NK-92 (cell line): ENCODE results near the gene CDR2.

Experiments
- DNase-seq: peaks from one replicate; lab custom pipeline; 2025; ENCODE audit not compliant: unreplicated experiment; lab: John Stamatoyannopoulos, UW

The CDR2 gene

DNA sequence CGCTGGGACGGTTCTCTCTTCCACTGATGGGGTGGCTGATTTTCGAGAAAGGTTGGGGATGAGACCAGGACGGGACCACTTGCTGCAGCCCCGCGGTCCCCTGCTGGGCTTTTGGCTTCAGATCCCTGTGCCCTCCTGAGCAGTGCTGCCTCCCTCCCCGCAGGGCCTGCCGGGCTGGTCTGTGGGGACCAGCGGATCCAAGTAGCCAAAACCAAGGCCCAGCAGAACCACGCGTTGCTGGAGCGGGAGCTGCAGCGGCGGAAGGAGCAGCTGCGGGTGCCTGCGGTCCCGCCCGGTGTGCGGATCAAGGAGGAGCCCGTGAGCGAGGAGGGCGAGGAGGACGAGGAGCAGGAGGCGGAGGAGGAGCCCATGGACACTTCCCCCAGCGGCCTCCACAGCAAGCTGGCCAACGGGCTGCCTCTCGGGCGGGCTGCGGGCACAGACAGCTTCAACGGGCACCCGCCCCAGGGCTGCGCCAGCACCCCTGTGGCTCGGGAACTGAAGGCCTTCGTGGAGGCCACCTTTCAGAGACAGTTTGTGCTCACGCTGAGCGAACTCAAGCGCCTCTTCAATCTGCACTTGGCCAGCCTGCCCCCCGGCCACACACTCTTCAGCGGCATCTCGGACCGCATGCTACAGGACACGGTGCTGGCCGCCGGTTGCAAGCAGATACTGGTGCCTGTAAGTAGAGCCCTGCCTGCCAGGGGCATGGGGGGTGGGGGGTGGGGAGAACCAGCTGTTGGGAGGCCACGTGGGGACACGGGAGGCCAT lies 48.6 kb downstream of the CDR2 start:
- no peak for DNase-seq

DNA sequence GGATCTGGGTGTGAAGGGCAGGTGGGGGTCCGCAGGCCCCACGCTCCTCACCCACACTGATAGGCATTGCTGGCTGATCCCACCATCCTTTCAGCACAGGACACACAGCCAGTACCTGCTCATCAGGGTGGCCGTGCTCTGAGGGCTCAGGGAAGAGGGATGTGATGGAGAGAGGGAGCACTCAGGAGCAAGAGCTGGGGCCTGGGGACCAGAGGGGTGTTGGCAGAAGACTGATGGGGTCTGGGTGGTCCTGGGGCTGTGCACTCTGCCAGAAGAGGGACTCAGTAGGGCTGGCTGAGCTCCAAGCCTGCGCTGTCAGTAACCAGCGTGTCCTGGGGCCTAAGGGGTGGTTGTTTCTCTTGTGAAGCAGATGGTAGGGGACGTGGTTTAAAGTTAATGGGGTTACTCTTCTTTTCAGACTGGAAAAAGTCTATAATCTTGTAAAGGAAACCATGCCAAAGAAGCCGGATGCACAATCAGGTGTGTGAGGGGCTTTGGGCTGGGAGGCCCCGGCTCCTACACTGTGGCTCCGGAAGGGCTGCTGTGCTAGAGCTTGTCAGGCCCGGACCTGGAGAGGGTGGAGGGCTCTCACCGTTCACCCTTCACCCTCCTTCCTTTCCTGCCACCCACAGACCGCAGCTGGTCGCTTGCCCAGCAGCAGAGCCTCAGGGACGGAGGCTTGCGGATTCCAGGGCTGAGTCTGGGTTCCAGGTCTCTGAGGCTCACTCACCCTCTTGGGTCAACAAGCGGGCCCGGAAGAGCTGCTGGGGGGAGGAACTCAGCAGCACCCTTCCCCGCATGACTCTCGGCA lies 49.4 kb downstream of the CDR2 start:
- DNase-seq: no peak

DNA sequence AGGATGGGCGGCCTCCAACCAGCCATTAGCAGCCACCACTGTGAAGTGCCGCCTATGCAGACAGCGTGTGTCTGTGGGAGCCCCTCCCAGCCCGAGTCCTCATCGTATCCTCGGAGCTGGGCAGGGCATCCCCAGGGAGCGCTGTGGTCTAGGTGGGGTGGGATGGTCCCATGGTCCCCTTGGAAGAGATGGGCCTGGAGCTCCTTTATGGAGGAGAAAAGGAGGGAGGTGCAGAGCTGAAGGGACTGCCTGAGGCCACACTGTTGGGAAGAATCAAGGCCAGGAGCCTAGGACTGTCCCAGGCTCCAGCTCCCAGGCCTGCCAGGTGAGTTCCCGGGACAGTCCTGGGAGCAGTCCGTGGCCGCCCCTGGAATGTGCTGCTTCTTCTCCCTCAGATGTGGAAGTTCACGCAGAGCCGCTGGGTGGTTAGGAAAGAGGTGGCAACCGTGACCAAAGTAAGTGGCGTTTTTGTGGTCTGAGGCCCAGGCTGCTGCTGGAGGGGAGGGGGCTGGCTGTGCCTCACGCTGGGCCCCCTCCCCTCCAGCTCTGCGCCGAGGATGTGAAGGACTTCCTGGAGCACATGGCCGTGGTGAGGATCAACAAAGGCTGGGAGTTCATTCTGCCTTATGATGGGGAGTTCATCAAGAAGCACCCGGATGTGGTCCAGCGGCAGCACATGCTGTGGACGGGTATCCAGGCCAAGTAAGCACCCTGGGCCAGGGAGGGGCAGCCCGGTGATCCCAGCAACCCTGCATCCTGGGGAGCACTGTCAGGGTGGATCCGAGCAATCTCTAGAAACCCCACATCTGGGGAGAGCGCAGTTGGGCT lies 50.2 kb downstream of the CDR2 start:
- no peak for DNase-seq

DNA sequence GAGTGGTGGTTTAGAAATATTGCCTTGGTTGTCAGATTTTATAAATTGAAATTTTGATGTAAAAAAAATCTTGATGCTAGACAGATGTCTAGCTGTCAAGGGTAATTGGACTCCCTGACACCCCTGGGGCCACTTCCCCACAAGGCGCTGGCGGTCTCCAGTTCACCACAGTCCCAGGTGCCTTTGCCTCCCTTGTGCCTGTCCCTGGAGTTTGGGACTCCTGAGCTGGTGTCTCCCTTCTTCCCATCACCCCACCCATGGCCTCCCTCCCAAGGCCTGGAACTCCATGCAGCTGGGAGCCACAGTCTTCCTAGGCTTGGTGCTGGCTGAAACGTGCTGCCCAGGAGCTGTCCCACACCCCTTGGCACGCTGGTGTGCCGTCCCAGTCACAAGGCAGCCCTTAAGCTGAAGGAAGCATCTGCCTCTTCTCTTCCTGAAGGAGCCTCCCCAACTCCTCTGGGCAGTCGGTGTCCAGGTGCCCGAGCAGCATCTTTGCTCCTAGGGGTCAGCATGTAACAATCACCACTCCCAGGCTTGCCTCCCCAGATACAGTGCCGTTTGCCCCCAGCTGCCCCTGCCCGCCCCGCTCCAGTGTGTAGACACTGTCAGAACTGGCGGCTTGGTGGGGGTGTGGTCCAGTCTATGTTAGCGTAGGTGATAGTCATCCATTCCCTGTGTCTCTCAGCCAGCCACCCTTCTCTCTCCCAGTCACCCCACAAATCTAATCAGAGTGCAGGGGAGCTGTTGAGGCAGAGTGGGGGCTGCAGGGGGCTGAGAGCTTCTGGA lies 51.1 kb downstream of the CDR2 start:
- no peak for DNase-seq

DNA sequence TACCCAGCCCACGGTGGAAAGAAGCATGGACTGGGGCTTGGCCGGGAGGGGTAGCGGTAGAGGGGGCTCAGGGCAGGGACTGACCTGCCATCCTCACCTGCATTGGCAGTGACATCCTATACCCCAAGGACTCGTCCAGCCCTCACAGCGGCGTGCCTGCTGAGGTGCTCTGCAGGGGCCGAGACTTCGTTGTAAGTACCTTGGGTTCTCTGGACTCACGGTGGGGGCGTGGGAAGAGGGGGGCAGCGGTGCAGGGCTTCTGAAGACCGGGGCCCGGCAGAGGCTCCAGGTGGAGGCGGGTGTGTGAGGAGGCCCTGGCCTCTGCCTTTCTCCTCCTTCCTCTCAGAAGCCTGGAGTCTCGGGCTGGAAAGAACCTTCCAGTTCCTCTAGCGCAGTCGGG lies 51.7 kb downstream of the CDR2 start:
- no peak for DNase-seq

DNA sequence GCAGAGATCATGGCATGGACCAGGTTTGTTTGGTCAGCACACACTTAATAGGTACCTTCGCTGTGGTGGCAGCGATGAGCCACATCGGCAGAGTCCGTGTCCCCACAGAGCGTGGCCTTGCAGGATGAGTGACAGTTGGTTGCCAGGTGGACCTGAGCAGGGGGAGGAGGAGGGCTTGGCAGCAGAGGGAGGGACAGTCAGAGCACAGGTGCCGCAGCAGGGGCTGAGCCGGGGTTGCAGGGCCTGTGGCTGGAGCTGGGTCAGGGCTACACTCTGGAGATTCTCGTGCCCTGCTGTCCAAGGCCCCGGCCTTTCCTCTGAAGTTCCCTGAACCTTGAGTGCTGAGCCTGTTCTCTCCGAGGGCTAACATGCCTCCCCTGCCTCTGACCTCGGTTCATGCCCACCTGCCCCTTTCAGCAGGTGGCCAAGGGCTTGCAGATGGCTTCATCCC lies 52.4 kb downstream of the CDR2 start:
- DNase-seq: no peak

DNA sequence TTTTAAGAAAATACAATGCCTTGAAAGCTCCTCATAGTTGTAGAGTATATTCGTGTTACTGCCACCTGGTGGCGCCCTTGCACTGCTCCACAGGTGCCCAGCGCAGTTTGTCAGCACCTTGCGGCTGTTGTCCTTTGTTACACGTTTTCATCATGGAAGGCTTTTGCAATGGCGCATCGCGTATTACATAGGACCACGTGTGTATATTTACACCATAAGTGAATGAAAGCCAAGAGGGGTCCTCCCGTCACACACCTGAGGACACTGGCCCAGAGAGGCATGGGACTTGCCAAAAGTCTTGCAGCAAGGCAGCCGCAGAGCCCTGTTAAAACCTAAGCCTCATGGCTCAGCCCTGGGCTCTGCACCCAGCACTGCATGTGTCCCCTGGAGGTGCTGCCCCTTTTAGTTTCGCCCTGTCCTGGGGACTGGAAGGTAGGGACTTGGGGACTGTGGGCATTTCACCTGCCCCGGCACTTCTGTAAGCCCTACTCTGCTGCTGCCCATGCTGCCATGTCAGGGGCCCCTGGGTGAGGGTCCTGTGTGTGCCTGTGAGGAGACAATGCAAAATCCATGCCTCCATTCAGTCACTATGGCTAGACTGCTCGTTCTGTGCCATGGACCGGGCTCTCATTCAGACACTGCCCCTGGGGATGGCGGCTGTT lies 52.9 kb downstream of the CDR2 start:
- no peak for DNase-seq

DNA sequence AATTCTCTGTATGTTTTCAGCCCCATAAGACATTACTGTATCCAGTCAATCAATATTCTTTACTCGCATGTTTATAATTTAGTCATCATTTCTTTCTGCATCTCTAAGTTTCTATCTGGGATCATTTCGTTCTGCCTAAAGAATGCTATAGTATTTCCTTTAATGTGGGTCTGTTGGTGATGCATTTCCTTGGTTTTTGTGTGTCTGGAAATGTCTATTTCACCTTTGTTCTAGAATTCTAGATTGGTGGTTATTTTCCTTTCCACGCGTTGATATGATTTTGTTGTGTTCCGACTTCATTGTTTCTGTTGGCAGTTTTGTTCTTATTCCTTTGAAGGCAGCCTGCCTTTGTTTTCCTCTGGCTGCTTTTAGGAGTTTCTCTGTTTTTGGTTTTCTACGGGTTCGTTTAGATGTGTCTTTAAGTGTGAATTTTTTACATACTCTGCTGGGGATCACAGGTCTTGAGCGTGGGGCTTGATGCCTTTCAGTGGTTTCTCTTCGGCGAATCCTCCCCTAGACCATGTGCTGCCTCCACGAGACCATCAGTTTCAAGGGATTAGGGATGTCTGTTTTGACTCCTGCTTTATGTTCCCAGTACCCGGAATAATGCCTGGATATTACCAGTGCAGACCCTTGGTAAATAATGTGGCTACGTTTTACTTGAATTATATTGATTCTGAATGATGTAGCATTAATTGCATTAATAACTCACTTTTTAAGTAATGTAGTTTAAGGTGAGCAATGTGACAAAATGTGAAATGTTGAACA lies 53.7 kb downstream of the CDR2 start:
- no peak for DNase-seq

DNA sequence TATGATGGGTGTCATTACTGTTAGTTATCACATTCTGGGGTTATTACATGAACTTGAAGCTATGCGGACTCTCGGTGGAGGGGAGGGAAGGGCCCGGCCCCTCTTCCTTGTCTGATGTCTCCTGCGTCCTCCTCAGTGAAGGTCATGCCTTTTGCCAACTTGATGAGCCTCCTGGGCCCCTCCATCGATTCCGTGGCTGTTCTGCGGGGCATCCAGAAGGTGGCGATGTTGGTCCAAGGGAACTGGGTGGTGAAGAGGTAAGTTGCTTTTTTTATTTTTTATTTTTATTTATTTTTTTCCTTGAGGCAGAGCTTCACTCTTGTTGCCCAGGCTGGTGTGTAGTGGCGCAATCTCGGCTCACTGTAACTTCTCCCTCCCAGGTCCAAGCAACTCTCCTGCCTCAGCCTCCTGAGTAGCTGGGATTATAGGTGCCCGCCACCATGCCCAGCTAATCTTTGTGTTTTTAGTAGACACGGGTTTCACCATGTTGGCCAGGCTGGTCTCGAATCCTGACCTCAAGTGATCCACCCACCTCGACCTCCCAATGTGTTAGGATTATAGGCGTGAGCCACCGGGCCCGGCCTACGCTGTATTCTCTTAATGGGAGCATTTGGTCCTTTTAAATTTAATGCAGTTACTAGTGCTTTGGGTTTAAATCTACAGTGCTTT lies 55.6 kb downstream of the CDR2 start:
- DNase-seq: no peak

DNA sequence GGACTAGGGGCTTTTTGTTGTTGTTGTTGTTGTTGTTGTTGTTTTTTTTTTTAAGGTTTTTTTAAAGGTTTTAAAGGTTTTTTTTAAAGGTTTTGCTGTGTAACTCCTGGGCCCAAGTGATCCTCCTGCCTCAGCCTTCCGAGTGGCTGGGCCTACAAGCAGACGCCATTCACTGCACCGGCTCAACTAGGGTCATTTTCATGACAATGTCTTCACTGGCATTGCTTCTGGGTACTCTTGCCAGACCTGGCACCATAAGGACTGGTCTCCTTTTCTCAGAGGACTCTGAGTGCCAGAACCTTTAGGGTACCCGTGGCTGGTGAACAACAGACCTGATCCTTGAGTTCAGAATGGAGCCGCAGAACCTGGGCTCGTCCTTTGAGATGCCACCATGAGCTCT lies 56.8 kb downstream of the CDR2 start:
- DNase-seq: no peak

DNA sequence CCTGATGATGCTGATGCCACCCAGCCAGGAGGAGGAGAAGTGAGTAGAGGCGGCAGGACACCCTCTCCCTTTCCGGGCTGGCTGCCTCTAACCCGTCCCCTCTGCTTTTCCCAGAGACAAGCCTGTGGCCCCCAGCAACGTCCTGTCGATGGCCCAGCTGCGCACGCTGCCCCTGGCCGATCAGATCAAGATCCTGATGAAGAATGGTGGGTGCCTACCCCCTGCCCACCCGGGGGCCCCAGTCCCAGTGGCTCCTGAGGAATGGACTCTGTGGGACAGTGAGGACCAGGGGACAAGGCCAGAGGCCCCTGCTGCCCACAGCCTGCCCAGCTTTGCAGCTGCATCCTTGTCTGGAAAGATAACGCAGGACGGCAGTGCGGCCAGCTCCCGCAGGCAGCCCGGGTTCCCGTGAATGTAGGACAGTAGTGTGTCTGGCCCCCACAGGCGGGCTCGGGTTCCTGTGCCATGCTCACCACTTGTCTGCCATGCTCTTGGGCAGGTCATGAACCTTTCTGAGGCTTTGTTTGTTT lies 57.4 kb downstream of the CDR2 start:
- no peak for DNase-seq

DNA sequence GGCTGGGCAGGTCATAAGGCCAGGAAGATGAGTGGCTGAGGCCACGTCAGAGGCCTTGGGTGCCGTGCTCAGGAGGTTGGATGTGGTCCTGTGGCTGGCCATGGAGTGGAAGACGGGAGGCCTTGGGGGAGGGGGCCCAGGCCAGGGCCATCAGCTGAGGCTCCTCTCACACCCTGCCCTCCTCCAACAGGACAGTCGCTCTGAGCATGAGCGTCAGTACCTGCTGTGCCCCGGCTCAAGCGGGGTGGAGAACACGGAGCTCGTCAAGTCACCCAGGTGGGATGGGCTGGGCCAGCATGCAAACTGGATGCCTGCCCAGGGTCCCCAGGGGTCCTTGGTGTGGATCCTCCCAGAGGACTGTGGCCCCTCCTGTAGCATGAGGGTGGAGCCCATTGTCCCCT lies 58.0 kb downstream of the CDR2 start:
- DNase-seq: no peak

DNA sequence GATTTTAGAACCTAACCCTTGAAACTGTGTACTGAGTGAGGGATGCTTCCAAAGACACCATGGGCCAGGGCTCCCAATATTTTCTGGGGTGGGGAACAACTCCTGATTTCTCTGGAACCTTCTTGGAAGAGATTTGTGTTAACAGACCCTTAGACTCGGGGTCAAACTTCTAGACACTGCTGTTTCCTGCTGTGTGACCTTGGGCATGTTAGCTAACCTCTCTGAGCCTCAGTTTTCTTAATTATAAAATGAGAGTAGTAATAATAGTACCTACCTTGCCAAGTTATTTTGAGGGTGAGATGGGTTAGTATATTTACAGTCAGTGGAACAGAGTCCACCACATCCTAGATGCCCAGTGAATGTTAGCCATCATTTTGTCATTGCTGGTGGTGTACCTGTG lies 58.4 kb downstream of the CDR2 start:
- no peak for DNase-seq

DNA sequence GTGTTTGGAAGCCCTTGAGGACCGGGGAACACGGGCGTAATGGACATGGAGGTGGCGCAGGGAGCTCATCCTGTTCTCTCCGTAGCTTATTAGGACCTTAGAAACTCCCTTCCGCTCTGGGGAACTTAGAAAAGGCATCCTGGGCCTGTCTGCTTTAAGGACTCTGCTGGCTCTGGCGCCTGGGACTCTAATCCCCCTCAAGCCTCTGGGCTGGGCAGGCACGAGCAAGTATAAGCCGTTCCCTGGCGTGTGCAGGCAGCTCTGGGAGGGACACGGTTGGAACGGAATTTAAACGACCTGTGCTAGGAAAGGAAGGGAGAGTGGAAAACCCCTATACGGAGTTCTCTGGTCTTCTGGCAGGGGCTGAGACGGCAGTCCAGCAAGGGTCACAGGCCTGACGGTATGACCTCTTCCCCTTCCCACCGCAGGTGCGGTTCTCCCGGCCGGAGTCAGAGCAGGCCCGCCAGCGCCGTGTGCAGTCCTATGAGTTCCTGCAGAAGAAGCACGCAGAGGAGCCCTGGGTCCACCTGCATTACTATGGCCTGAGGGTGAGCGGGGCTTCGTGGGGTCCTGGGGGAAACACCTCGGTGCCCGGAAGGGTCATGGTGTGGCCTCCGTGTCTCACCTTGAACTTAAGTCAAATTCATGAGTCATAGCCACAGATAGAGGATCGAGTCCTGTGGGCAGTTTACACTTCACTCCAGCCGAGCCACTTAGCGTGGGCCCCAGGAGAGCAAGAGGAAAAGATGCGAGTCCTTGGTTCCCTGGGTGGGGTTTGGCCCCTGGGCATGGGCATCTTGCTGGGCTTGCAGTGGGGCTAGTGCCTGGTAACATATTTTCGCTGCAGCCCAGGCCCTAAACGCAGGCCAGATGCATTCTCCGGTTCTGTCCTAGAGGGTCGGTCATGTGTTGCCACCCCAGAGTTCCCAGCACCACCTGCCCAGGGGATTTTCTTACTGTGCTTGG lies 59.5 kb downstream of the CDR2 start:
- DNase-seq: no peak

DNA sequence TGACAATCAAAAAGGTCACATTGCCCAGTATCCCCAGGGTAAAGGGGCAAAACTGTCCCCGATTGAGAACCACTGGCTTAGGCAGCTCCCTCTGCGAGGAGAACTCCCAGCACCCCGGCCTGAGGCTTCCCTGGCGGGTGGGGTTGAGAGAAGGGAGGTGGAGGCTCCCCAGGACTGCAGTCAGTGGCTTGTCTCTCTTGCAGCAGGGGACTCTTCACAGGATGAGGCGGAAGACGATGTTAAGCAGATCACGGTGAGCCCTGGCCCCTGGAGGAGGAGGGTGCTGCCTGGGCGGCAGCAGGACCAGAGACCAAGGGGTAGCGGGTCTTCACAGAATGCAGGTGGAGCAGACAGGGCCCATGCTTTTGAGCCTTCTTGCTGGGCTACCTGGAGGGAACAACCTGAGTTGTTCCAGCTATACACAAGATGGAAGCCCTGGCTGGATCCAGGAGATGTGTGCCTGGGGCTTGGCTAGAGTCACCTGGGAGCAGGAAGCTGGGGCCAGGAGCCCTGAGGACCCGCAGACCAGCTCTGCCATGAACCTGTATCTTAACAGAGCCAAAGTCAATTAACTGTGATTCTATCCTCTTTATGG lies 60.4 kb downstream of the CDR2 start:
- DNase-seq: no peak

DNA sequence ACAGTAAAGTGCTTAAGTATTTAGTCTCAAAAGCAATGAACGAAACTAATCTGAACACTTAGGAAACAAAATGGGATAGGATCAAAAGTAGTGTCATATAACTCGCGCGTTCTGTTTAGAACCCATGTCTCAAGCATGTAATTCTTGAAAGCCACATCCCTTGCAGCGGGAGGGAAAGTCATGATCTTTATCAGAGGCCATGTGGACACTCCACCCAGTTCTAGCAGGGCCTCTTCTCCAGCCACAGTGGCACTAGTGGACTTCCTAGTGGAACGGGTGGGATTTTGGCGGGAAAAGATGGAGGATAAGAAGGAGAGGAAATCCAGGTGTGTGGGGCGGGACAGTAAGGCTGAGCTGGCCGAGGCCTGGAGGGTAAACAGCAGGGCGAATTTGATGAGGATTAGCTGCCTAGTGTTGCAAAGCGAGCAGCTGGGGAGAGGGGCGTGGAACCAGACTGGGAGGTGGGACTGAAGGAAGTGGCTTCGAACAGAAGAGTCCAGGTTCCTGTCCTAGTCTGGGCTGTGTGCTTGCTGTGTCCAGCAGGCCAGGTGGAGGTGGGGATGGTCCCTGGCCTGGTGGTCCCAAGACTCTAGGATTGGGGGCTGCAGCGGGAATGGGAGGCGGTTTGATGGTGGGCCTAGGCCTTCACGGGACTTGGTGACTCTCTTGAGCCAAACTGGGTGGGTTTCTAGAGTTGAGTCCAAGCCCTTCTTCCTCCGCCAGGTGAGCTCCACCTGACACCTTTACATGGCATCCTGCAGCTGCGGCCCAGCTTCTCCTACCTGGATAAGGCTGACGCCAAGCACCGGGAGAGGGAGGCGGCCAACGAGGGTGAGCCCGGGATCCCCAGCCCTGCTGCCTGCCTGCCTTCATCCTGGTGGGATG lies 61.3 kb downstream of the CDR2 start:
- no peak for DNase-seq
